Measurements from ENCODE around the gene B4GALT6.

B4GALT6 gene

DNA sequence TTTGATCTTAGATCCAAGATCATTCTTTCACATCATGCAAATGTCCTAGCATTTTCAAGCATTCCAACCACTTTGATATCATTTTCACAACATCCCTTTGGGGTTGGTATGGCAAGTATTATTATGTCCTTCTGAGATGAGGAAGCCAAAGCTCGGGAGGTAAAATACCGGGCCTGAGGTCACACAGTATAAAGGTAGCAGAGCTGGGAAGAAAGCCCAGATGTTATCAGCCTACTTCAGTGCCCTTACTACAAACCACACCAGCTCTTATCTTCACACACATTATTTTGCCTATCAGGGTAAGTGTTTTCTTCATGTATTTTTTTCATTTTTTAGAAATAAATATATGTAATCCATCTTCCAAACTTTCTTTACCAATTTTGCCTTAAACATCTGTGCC lies 4.2 kb upstream of the B4GALT6 start:
- DNase-seq (ENCODE audit: low read depth, low spot score): no peak

DNA sequence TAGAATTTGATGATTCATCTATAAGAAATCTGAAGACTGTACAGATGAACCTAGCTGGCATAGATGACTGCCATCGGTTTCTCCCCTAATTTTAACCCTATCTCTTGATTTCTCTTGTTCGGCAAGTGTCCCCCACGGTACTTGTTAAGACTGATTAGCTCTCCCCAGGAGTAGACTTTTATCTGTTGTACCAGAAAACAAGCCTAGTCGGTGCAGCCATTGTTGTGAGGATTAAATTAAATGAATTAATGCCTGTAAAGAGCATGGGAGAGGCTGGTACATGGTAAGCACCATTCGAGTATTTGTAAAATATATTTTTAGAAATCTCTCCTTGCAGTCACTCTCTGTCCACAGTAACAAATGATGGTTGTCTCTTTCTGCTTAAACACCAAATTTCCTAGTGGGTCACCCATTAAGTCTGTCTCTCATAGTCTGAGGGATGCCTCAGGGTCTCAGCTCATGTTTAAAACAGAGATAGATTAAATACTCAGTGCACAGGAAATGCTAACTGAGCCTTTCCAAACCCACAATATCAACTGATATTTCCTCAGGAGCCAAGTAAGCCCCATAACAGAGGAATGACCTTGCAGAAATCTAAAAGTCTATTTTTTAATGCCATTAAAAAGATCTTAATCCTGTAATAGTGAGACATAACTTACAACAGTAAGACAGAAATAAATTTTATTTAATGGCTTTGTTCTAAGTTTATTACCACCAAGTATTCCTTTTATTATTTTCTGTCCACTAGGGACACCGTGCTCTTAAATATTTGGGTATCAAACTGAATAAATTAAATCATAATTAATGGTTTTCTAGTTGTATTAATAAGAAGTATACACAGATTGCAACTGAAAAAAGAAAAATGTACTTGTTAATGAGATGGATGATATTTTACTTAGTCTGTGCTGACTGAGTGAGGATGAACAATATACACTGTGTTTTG lies 2.9 kb upstream of the B4GALT6 start:
- no peak for DNase-seq (ENCODE audit: low read depth, low spot score)

GRCh38 chr18:31686572-31686971 lies 2.2 kb upstream of the B4GALT6 start:
- DNase-seq (ENCODE audit: low read depth, low spot score): no peak

DNA sequence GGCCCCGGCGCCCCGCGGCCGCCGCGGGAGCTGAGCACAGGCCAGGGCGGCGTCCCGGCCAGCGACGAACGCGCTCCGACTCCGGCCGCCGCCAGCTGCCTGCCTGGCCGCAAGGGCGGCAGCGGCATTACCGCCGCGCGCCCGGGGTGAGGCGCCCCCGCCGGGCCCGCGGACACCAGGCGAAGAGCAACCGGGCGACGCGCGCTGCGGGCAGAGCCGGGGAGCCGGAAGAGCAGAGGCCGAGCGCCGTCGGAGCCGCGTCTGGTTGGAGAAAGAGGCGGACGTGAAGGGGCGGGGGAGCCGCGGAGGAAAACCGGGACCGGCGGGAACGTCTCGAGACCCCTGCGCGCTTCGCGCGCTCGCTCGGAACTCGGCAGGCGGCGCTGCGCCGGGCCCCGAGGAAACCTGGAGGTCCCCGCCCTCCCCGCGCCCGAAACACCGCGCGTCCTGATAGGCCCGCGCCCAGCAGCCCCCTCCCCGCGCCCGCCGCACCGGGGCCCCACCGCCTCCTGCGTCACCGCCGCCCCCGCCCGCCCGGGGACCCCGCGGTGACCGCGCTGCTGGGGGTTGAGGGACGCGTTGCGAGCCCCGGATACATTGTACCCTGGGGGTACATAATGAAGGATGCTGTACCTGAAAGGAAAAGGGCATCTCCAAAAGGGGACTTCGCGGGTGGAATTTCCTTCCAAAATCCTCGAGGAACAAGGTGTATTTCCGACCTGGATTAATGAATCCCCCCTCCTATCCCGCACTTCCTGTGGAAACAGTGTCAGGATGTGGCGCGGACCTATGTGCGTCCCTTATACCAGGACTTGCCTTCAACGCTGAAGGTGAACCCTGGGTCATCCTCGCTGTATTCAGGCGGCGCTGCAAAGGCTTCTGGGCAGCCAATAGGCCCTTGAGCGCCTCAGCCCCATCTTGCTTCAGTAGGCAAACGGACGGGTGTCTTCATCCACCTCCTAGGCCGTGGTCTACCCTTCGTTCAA lies 1.0 kb upstream of the B4GALT6 start:
- DNase-seq (ENCODE audit: low read depth, low spot score): no peak

GRCh38 chr18:31683968-31684278 lies 458 bp downstream of the B4GALT6 start:
- no peak for DNase-seq (ENCODE audit: low read depth, low spot score)

- no peak for DNase-seq (ENCODE audit: low read depth, low spot score)
These were observed 1.3 kb downstream of the B4GALT6 start for GRCh38 chr18:31683106-31683505.

DNA sequence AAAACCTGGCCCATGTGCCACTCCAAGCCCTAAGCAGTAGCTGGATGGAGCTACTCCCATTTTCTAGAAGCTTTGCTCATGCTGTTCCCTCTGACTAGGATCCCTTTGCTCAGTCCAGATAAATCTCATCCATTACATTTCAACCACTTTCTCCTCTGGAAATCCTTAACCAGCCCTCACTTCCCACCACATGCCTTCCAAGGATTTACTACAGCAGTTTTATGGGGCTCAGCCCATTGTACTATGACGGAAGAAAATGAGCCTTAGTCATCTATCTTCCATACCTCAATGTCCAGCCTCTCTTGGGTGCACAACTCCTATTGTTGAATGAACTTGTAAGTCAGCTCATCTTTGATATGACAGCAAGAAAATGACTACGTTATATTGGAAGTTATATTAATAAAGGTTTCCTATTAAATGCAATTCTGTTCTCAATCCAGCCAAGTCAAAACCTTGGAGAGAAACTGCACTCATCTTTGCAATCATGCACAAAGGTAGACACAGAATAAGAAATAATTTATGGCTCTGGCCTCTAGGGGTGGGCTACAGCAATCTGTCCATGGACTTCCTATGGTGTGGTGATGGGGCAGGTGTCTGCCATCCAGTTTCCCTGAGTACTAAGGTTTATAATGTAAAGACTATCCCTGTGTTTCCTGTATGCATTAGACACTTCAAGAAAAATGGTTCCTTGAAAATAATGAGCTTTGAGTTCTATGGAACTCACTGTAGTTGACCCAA lies 3.4 kb downstream of the B4GALT6 start:
- DNase-seq (ENCODE audit: low read depth, low spot score): no peak

- no peak for DNase-seq (ENCODE audit: low read depth, low spot score)
These were observed 4.0 kb downstream of the B4GALT6 start for GRCh38 chr18:31680433-31680811.

- DNase-seq (ENCODE audit: low read depth, low spot score): no peak
These were observed 4.5 kb downstream of the B4GALT6 start for GRCh38 chr18:31679791-31680432.

- DNase-seq (ENCODE audit: low read depth, low spot score): no peak
These were observed 5.1 kb downstream of the B4GALT6 start for GRCh38 chr18:31679133-31679742.

DNA sequence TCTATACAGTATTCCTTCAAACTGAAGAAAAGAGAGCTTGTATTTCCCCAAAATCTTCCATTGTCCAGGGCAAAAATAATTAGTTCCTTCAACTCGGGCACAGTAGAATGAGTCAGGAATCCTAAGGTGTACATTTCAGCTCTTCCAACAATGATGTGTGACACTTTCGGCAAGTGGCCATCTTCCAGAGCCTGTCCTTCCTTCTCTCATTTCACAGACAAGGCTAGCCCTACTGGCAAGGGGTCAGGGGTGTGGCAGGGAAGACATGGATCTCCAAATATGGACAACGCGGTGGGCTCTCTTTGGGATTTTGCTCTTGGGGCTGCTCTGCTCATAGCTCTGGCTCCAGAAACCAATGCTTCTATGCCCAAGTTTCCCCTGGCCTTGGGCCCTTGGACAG lies 6.0 kb downstream of the B4GALT6 start:
- DNase-seq (ENCODE audit: low read depth, low spot score): no peak

- DNase-seq (ENCODE audit: low read depth, low spot score): no peak
These were observed 6.8 kb downstream of the B4GALT6 start for GRCh38 chr18:31677592-31677991.

- no peak for DNase-seq (ENCODE audit: low read depth, low spot score)
These were observed 9.0 kb downstream of the B4GALT6 start for GRCh38 chr18:31675404-31675803.

GRCh38 chr18:31672628-31673135 lies 11.7 kb downstream of the B4GALT6 start:
- no peak for DNase-seq (ENCODE audit: low read depth, low spot score)

DNA sequence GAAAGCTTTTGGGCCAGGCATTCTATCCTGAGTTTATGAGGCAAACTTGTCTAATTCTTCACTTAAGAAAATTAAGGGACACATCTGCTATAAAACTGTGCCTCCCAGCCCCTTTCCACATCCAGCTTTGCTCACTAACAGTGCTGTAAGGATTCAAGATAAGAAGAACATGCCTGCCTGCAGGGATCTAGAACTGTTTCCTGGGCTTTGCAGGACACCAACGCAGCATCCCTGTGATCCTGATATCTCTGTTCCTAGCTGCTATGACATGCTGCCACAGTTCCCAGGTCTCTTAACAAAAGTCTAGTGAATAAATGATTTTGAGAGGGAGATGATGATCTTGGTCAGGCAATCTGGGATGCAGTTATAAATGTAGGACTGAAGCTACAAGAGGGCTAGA lies 12.4 kb downstream of the B4GALT6 start:
- no peak for DNase-seq (ENCODE audit: low read depth, low spot score)

DNA sequence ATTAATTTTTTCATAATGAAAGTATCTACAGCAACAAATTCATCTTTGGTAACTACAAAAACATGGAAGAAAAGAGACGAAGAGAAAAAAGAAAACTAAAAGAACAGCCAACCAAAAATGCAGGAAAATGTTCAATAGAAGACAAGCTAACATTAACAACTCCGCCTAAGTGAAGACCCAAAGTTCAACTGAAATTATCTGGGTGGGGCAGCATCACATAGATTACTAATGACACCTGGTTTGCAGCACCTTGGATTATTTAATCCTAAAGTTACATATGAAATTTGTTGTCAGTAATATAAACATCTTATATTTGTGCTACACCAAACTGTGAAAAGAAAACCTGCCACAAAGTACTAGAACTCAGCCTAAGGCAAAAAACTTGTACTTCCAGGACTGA lies 14.8 kb downstream of the B4GALT6 start:
- no peak for DNase-seq (ENCODE audit: low read depth, low spot score)

- DNase-seq (ENCODE audit: low read depth, low spot score): no peak
These were observed 17.2 kb downstream of the B4GALT6 start for GRCh38 chr18:31667185-31667584.

- no peak for DNase-seq (ENCODE audit: low read depth, low spot score)
These were observed 18.3 kb downstream of the B4GALT6 start for GRCh38 chr18:31666055-31666454.

GRCh38 chr18:31664101-31664500 lies 20.3 kb downstream of the B4GALT6 start:
- no peak for DNase-seq (ENCODE audit: low read depth, low spot score)

DNA sequence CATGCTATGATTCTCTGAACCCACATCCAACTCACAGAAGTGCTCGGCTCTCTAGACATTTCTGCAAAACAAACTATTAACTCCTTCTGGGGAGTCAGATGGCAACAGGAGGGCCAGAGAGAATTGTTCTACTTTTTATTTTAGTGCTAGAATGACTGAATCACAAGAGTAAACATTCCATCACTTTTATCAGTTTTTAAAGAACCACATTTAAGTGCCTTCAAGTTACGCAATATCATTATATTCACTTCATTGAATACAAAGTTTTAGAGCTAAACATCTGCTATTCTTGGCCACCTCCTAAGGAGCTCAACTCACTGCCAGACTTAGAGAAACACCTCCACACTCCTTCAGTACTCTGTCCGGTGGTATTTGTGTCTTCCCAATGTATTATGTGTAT lies 22.4 kb downstream of the B4GALT6 start:
- no peak for DNase-seq (ENCODE audit: low read depth, low spot score)

- DNase-seq (ENCODE audit: low read depth, low spot score): no peak
These were observed 23.6 kb downstream of the B4GALT6 start for GRCh38 chr18:31660763-31661162.

Measured in iPS DF 19.7 (cell line).